KOPT-K1 (cell line): Measurements from ENCODE around the gene TOX3.

Source experiments
- H3K27ac ChIP-seq: fragments of 200-600 bp; sonication (generic); 2 replicates; pipeline ENCODE4 v1.5.1; 2016; ENCODE audit warnings: antibody characterized with exemption, mild to moderate bottlenecking, low read depth, low read length; ENCODE audit not compliant: poor library complexity, severe bottlenecking
- H3K36me3 ChIP-seq: fragments of 200-600 bp; sonication (generic); 2 replicates; pipeline ENCODE4 v1.5.1; 2017; ENCODE audit warnings: antibody characterized with exemption, mild to moderate bottlenecking, low read length, moderate library complexity; ENCODE audit not compliant: insufficient read depth
- H3K9me3 ChIP-seq: fragments of 200-600 bp; sonication (generic); 2 replicates; pipeline ENCODE4 v1.5.1; 2017; ENCODE audit warnings: antibody characterized with exemption, low read length, mild to moderate bottlenecking; ENCODE audit not compliant: insufficient read depth, poor library complexity, severe bottlenecking

The TOX3 gene

GRCh38 chr16:52549011-52549692 lies 2.2 kb upstream of the TOX3 start:
- Histone ChIP-seq H3K9me3 (no peaks in the 10 kb centered on the region), H3K36me3 (no peaks in the 10 kb centered on the region), H3K27ac (no peak overlapping the region)

GRCh38 chr16:52548261-52549010 lies 1.5 kb upstream of the TOX3 start:
- no peaks in the 10 kb centered on the region for H3K36me3 ChIP-seq
- no peak overlapping the region for H3K27ac ChIP-seq
- H3K9me3 ChIP-seq: no peaks in the 10 kb centered on the region

- Histone ChIP-seq H3K27ac (no peak overlapping the region), H3K36me3 (no peaks in the 10 kb centered on the region), H3K9me3 (no peaks in the 10 kb centered on the region)
Observed at GRCh38 chr16:52547834-52548215, 882 bp upstream of the TOX3 start.

- Histone ChIP-seq H3K36me3 (no peaks in the 10 kb centered on the region), H3K27ac (no peak overlapping the region), H3K9me3 (no peaks in the 10 kb centered on the region)
Observed at GRCh38 chr16:52546291-52547003, 496 bp downstream of the TOX3 start.

- Histone ChIP-seq H3K9me3 (no peaks in the 10 kb centered on the region), H3K36me3 (no peaks in the 10 kb centered on the region), H3K27ac (no peak overlapping the region)
Observed at GRCh38 chr16:52545898-52546266, 1.1 kb downstream of the TOX3 start.

- H3K9me3 ChIP-seq: no peaks in the 10 kb centered on the region
- H3K36me3 ChIP-seq: no peaks in the 10 kb centered on the region
- no peak overlapping the region for H3K27ac ChIP-seq
Observed at GRCh38 chr16:52545222-52545897, 1.6 kb downstream of the TOX3 start.

GRCh38 chr16:52544703-52545102 lies 2.2 kb downstream of the TOX3 start:
- no peaks in the 10 kb centered on the region for H3K9me3 ChIP-seq
- no peaks in the 10 kb centered on the region for H3K36me3 ChIP-seq
- no peak overlapping the region for H3K27ac ChIP-seq

- Histone ChIP-seq H3K27ac (no peak overlapping the region), H3K36me3 (no peaks in the 10 kb centered on the region), H3K9me3 (no peaks in the 10 kb centered on the region)
Observed at GRCh38 chr16:52543654-52544053, 3.3 kb downstream of the TOX3 start.

GRCh38 chr16:52540910-52541309 lies 6.0 kb downstream of the TOX3 start:
- Histone ChIP-seq H3K27ac (no peak overlapping the region), H3K9me3 (no peaks in the 10 kb centered on the region), H3K36me3 (no peaks in the 10 kb centered on the region)

- Histone ChIP-seq H3K9me3 (no peaks in the 10 kb centered on the region), H3K36me3 (no peaks in the 10 kb centered on the region), H3K27ac (no peak overlapping the region)
Observed at GRCh38 chr16:52539191-52539590, 7.8 kb downstream of the TOX3 start.

- H3K36me3 ChIP-seq: no peaks in the 10 kb centered on the region
- H3K9me3 ChIP-seq: no peaks in the 10 kb centered on the region
- no peak overlapping the region for H3K27ac ChIP-seq
Observed at GRCh38 chr16:52538511-52538910, 8.4 kb downstream of the TOX3 start.

- Histone ChIP-seq H3K9me3 (no peaks in the 10 kb centered on the region), H3K27ac (no peak overlapping the region), H3K36me3 (no peaks in the 10 kb centered on the region)
Observed at GRCh38 chr16:52537516-52537915, 9.4 kb downstream of the TOX3 start.

- Histone ChIP-seq H3K27ac (no peak overlapping the region), H3K36me3 (no peaks in the 10 kb centered on the region), H3K9me3 (no peaks in the 10 kb centered on the region)
Observed at GRCh38 chr16:52535076-52535475, 11.9 kb downstream of the TOX3 start.

GRCh38 chr16:52533296-52533695 lies 13.6 kb downstream of the TOX3 start:
- no peak overlapping the region for H3K27ac ChIP-seq

GRCh38 chr16:52532384-52532783 lies 14.6 kb downstream of the TOX3 start:
- Histone ChIP-seq H3K27ac (no peak overlapping the region), H3K36me3 (no peaks in the 10 kb centered on the region), H3K9me3 (no peaks in the 10 kb centered on the region)

More at GRCh38 chr16:52533296-52533695, 13.6 kb downstream of the TOX3 start:
- Histone ChIP-seq H3K36me3 (no peaks in the 10 kb centered on the region), H3K9me3 (no peaks in the 10 kb centered on the region)
